Heart left ventricle (tissue), 13 donors: ENCODE results near the gene CBX7.

Source experiments
- CTCF ChIP-seq, 12 donors: fragments of 200-600 bp; sonication (generic) in 4 of 12; IDR thresholded peaks; one replicate each; pipeline versions ENCODE4 v1.5.0 to v1.8.0; 2018 to 2022; ENCODE audit warnings: antibody characterized with exemption in 12 of 12, mild to moderate bottlenecking in 5 of 12
- POLR2A ChIP-seq, 2 donors: fragments of 450-650 bp; IDR thresholded peaks; one replicate each; pipeline ENCODE4 v1.6.1; 2017; ENCODE audit warnings: antibody characterized with exemption in 2 of 2, mild to moderate bottlenecking in 2 of 2, moderate library complexity in 2 of 2
- donor health status: ischemic (EF 13 %, LVEDD 7.1; RV severe dilation, severe dysfunction).
- donor health status: DM: no; HTN: yes; CAD: no.
- donor health status: DM: no; HTN: no; CAD: no.
- donor health status: ischemic (EF 25% LVEDD 6.9; RV normal size, moderate dysfunction).
- donor health status: ischemic (EF 25% LVEDD 5.7; RV mildly dilated, moderate dysfunction).
- donor health status: ischemic (EF 35%, LVEDD 5.7; RV mildly dilated, moderate dysfunction).
- donor health status: nonischemic (EF 11% LVEDD 7.7; RV severe dilation, severe dysfunction).
- donor health status: DM: yes; HTN: yes; CAD: no.
- donor health status: PGD.
- donor health status: ischemic (EF 29% LVEDD 5.4; RV normal size, mild dysfunction).
- donor health status: nonischemic (EF 23%, LVEDD 6.1; RV moderate dilation, normal function).

- no peak for TF ChIP-seq CTCF (IDR thresholded peaks at IDR 0.05)
- no peak for TF ChIP-seq POLR2A (IDR thresholded peaks at IDR 0.05)
Observed at GRCh38 chr22:39136317-39136716, 16.2 kb downstream of the CBX7 start.
